GM19193 (cell line): ENCODE data around the gene NUP93.

ENCODE experiments used
- POLR2A ChIP-seq: IDR thresholded peaks from 4 replicates; pipeline ENCODE4 v1.6.1; 2011; ENCODE audit not compliant: insufficient read depth, insufficient read length; ENCODE audit errors: extremely low read depth

NUP93 gene

DNA sequence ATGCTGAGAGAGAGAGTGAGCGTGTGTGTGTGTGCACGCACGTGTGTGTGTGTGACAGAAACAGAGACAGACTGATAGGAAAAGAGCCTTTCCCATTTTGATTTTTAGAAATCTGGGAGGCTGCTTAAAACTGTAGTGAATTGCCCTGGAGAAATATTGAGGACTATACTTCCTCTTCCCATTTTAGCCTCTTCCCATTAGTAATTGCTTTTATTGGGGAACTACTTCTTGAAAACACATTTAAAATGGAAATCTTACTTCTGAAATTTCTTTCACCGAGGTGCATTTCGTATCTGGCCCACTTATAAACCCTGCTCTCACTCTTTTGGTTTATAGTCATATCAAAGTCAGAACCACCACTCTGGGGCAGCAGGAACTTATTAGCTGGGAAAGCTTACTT, 47.1 kb downstream of the NUP93 start:
- TF ChIP-seq POLR2A = no peak

DNA sequence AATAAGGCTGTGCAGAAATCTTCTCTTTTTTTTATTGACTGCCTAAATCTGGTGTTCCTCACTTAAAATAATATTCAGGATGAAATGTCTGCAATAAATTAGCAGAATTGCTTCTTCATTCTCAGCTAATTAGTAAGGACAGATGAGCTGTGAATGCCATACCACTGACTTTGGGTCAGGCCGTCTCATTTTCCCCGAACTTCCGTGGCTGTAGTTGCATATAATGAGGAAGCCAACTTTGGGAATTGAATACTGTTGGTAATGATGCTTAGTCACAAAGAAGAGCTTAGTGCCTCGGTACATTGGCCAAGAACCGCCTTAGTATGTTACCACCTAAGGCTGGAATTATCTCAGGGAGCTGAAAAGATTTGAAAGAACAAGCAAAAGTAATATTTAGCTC, 47.6 kb downstream of the NUP93 start:
- TF ChIP-seq POLR2A = no peak

DNA sequence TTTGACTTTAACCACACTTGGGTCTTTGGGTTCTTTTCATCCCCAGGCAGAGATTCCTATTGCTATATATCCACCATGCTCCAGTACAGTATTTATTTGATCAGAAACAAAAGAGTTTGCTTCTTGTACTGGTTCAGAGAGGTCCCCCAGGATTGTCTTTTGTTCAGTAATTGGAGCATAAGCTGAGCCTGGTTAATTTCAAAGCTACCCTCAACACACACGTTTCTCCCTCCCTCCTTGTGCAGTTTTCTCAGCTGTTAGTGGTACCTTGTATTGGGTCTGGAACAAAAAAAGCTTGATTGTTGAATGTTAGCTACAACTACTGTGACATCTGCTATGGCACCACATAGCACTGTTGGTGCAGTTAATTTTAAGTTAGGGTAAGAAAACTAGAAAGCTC, 50.0 kb downstream of the NUP93 start:
- TF ChIP-seq POLR2A = no peak

DNA sequence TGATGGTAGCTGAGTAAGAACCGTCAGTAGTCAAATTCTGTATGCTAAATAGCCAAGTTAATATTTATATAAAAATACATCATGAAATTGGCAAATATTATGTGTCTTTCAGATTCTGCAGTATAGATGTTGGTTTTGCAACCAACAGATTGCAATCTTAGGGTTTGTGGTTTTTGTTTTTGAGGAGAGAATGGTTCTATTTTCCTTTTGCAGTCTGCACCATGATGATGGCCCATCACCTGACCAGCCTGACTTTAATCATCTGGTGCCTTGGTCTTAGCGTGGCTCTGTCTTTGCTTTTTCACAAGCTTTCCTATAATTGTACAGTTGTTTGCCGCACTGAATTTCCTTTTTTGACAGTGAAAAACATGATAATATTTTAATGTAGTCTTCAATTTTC, 50.7 kb downstream of the NUP93 start:
- TF ChIP-seq POLR2A = no peak

DNA sequence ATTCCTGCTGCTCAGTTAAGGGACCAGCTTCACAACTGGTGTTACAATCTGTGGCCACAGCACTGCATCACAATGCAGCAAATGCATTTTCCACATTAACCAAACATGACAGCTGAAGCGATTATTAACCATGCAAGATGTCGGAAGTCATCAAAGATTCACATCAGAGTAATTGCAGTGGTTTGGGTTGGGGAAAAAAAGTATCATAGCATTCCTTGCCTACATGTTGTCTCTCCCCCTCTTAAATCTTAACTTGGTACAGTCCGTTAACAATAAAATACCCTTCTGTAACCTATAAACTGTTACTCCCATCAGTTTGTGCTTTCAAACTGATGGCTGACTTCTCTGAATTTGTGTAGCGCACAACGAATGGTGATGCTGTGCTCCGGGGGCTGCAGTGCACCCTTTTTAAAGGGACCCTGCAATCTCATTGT, 51.6 kb downstream of the NUP93 start:
- no peak for TF ChIP-seq POLR2A

DNA sequence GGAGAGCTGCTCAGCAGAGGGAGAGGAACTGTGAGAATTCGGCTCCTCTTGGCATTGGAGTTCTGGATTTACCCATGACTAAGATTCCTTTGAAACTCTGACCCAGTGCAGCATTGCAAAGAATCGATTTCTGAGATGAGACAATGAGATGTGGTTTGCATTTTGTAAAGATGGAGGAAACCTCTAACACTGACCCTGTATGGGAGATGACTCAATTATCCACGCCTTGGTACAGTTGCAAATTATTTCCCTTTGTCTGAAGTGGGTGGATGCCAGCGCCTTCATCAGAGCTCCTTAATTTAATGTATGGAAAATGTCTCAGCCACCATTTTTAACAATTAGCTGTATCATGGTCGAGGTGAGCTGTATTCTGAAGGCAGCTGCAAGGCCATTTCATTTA, 53.4 kb downstream of the NUP93 start:
- no peak for TF ChIP-seq POLR2A

DNA sequence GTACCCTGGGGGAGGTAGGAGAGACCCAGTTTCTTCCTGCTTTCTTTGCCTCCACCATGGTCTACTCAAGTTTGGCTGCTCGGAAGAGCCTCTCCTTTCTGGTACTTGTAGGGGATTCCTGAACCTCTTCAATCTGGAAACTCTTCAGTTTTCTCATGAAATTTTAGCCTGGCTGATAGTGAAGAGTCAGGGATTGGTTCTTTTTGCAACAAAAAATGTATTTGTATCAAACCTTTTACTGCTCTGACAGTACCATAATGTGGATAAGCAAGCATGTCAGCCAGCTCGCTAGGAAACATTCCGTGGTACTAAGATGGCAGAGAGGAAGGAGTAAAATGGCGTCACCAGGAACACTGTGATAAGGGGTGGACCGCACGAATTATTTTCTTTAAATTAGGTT, 55.4 kb downstream of the NUP93 start:
- TF ChIP-seq POLR2A = no peak

DNA sequence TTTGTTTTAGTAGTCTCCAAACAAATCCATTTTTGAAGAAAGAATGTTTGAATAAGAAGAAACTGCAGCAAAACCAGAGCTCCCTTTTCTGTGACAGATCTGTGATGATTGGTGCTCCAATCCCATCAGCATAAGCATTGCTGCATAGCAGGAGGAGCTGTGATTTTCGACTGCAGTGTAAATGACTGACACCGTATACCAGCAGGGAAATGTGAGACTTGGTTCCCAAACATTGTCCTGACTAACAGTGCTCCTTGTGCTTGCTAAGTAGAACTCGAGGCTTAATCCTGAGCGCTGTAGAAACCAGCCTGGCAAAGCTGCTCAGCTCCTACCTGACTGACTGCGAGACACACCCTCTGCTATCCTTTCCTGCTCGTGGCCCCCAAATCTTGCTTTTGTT, 57.2 kb downstream of the NUP93 start:
- TF ChIP-seq POLR2A = no peak

DNA sequence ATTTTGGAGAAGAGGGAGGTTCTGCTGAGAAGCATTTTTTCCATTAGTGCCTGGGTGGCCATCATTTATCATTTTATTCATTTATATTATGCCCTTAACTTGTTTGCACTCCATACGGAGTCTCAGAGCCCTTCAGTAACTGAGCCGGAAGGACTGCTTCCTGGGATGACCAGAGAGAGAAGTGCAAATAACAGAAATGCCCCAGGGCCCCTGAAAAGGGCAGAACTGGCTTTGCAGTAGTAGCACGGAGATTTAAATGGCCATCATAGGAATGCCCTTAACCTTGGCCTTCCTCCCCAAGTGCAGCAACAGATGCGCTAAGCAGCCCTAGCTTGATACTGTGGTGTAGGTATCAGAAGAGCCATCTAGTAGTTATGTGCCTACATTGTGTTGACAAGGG, 58.5 kb downstream of the NUP93 start:
- no peak for TF ChIP-seq POLR2A

DNA sequence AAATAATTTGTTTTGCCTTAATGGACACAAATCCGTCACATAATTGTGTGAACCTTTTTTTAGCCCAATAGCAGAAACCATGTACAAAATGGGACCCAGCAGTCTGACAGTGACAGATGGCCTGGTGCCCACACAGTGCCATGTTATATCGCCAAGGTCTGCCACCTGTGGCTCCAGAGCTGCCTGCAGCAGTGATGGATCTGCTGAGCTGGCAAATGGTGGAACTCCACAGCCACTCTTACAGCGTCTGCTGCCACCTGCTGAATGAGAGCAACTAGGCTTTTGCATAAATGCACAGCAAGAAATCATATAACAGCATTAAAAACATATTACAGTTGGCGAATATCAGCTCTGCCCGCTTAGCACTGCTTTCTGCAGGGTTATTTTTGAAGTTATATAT, 59.4 kb downstream of the NUP93 start:
- no peak for TF ChIP-seq POLR2A

DNA sequence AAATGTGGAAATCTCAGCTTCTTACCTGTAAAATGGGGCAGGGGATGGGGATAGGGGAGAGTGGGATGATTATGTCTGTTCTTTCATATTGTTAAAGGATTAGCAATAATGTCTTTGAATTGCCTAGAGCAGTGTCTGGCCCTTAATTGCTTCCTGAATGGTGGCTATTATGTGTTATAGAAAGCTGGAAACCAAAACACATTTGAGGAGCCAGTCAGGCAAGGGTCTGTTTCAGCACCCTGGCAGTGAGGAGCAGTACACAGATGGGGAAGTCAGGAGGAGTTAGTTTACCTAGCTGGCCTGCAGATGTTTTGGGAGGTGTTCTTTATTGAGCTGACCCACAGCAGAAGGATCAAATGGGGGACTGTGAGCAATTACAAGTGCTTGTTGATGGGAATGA, 63.0 kb downstream of the NUP93 start:
- TF ChIP-seq POLR2A = no peak

DNA sequence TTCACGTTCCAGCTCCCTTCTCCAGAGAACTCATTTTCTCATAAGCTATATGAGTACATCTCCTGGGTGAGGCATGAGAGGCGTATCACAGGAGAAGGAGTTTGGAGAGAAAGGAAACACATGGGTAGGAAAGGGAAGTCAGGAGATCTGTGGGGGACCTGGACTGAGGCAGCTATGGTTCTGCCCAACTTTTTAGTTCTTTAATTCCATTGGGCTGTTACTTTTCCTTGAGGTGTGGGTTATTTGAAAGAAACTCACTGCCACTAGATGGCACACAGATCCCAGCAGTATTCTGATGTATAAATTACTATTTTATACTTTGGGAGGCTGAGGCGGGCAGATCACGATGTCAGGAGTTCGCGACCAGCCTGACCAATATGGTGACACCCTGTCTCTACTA, 63.6 kb downstream of the NUP93 start:
- no peak for TF ChIP-seq POLR2A

DNA sequence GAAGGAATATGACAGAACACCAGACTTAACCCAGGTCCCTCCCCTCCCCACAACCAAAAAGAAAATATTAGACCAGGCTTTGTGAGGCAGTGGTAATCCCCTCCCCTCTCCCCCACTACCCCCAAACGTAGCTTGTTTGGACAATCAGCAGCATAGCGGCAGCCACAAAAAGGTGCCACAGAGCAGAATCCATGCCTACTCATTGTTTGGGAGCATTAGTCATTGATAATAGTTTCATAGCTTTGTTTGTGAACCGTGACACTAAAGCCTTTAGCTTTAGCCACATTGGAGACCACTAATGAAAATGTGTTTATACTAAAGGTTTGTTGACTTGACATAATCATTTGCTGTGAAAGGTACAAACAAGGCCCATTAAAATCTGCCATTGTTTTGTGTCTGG, 65.1 kb downstream of the NUP93 start:
- no peak for TF ChIP-seq POLR2A

DNA sequence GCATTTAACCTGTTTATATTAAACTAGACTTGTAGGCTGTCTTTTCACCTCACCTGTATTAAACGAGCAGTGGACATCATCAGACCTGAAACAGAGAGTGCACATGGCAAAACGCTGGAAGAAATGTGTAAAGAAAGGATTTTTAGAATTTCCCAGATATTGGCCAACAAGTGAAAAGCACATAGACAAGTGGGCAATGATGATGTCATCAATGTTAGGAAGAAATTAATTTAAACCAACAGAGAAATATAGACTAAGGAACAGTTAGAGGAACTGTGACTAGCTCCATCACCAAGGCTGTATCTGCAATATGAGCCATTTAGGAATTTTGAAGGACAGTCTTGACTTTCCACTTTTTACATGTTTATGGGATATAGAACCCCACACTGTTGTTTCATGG, 67.9 kb downstream of the NUP93 start:
- TF ChIP-seq POLR2A = no peak

DNA sequence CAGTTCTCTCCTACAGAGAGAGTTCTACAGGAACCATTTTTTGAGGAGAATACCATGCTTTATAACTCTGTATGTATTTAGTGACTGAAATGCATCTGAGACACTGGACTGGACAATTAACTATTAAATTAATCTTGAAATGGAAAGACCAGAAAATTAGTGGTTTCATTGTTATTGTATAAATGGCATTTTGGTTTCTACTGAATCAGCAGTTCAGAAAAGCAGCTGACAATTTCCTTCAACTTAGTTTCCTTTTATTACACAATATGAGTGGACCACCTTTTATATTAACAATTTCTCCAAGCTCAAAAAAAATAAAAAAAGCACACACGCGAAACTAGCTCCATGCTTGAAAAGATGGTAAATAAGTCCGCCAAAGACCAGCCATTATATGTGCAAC, 69.0 kb downstream of the NUP93 start:
- no peak for TF ChIP-seq POLR2A

DNA sequence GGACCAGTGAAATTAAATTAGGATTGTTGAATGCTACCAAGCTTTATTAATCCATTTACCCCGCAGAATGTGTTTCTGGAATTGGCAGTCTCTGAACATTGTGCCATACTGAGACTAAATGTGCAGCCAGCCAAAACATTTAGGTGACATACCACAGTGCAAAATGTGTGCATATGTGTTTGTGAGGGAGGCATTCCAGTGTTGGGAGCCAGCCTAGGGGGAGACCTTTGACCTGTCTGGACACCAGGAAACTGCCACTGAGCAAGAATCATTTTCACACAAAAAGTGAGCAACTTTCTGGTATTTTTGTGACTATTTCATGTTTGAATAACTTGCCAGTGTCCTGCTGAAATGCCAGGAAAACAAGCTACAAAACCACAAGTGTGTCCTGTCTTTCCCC, 70.4 kb downstream of the NUP93 start:
- TF ChIP-seq POLR2A = no peak

DNA sequence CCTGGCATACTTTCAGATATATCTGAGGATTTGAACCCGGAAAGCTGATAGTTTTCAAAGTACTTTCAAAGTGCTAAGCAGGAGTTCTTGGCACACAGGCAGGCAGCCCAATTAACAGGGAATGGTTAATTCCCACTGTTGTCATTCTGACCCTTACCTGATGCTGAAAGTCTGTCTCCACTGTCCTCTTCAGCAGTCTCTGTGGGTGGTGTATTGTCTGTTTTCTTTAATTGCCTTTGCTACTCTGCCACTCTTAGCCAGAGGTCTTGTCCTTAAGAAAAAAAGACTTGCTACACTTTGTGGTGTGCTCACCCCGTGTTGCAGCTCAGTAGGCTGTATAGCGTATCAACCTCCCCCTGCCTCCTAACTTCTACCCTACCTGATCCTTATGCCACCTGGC, 71.8 kb downstream of the NUP93 start:
- TF ChIP-seq POLR2A = no peak
